ENCODE measurements around the gene RBPJL. TPM values are rescaled to one million over a fixed set of nuclear protein-coding genes. Genes with fewer than 3 reads are reported as not detected.
"Not testable (repeated sequence)": the region's sequence is repeated elsewhere in the genome, so short reads cannot be mapped to it uniquely, and the experiment has no call there.

Gene RBPJL
- total RNA-seq, 2 donors from 2014 or later: not detected

GRCh38 chr20:45347936-45348778 lies 41.5 kb downstream of the RBPJL start, which contains the start of gene SDC4:
SDC4 (minus strand) TSS chr20:45348424; CDS start chr20:45348384, 40 bp downstream.
- Mint-ChIP-seq H3K27ac (peak within 1 kb of the TSS; percentile 74), H3K4me1 (peaks cover 8% of the 10 kb centered on the region)

GRCh38 chr20:45350217-45350616 lies 43.6 kb downstream of the RBPJL start:
- Mint-ChIP-seq H3K36me3 (ENCODE audit: low read depth) (peaks cover 17% of the 10 kb centered on the region), H3K4me3 (no peak overlapping the region), H3K4me1 (peaks cover 25% of the 10 kb centered on the region), H3K9me3 (no peaks in the 10 kb centered on the region), H3K27ac (no peak overlapping the region), H3K27me3 (no peaks in the 10 kb centered on the region)
- ATAC-seq (replicated peaks): no peak

More at GRCh38 chr20:45347936-45348778, 41.5 kb downstream of the RBPJL start, which contains the start of gene SDC4:
- H3K9me3 Mint-ChIP-seq: no peaks in the 10 kb centered on the region
- no peaks in the 10 kb centered on the region for H3K27me3 Mint-ChIP-seq
- peaks cover 30% of the 10 kb centered on the region for H3K36me3 Mint-ChIP-seq (ENCODE audit: low read depth)
- peak within 1 kb of the TSS; percentile 93 for H3K4me3 Mint-ChIP-seq
- peak; percentile 82 for ATAC-seq (replicated peaks)

GRCh38 chr20:45350795-45351194 lies 44.2 kb downstream of the RBPJL start:
- H3K4me3 Mint-ChIP-seq; ATAC-seq (replicated peaks); H3K27ac Mint-ChIP-seq; H3K27me3 Mint-ChIP-seq; H3K9me3 Mint-ChIP-seq: not testable (repeated sequence)
- Mint-ChIP-seq H3K4me1 (peaks cover 27% of the 10 kb centered on the region), H3K36me3 (ENCODE audit: low read depth) (peaks cover 17% of the 10 kb centered on the region)

GRCh38 chr20:45352729-45353128 lies 46.1 kb downstream of the RBPJL start:
- ATAC-seq (replicated peaks): no peak
- H3K4me3 Mint-ChIP-seq: no peak overlapping the region
- H3K9me3 Mint-ChIP-seq: no peaks in the 10 kb centered on the region
- H3K27ac Mint-ChIP-seq: no peak overlapping the region
- H3K27me3 Mint-ChIP-seq: no peaks in the 10 kb centered on the region
- H3K36me3 Mint-ChIP-seq (ENCODE audit: low read depth): peaks cover 1% of the 10 kb centered on the region
- peaks cover 27% of the 10 kb centered on the region for H3K4me1 Mint-ChIP-seq

GRCh38 chr20:45353746-45354145 lies 47.1 kb downstream of the RBPJL start:
- Mint-ChIP-seq H3K4me3 (peak overlapping the region; percentile 71), H3K36me3 (ENCODE audit: low read depth) (no peaks in the 10 kb centered on the region), H3K27me3 (no peaks in the 10 kb centered on the region), H3K27ac (peak overlapping the region; percentile 74), H3K4me1 (peaks cover 31% of the 10 kb centered on the region), H3K9me3 (no peaks in the 10 kb centered on the region)
- ATAC-seq (replicated peaks): no peak

- no peaks in the 10 kb centered on the region for H3K9me3 Mint-ChIP-seq
- H3K4me3 Mint-ChIP-seq: peak overlapping the region; percentile 71
- peak; percentile 75 for ATAC-seq (replicated peaks)
- no peaks in the 10 kb centered on the region for H3K36me3 Mint-ChIP-seq (ENCODE audit: low read depth)
- H3K4me1 Mint-ChIP-seq: peaks cover 31% of the 10 kb centered on the region
- H3K27me3 Mint-ChIP-seq: no peaks in the 10 kb centered on the region
- peak overlapping the region; percentile 74 for H3K27ac Mint-ChIP-seq
These were observed 48.0 kb downstream of the RBPJL start for GRCh38 chr20:45354423-45355208.

- Mint-ChIP-seq H3K27me3 (no peaks in the 10 kb centered on the region), H3K4me1 (peaks cover 31% of the 10 kb centered on the region), H3K27ac (peak overlapping the region; percentile 74), H3K36me3 (ENCODE audit: low read depth) (no peaks in the 10 kb centered on the region), H3K4me3 (peak overlapping the region; percentile 71), H3K9me3 (no peaks in the 10 kb centered on the region)
- ATAC-seq (replicated peaks): peak; percentile 82
These were observed 48.8 kb downstream of the RBPJL start for GRCh38 chr20:45355209-45356084.

- H3K27ac Mint-ChIP-seq: peak overlapping the region; percentile 68
- H3K36me3 Mint-ChIP-seq (ENCODE audit: low read depth): peaks cover 6% of the 10 kb centered on the region
- H3K9me3 Mint-ChIP-seq: no peaks in the 10 kb centered on the region
- peaks cover 31% of the 10 kb centered on the region for H3K4me1 Mint-ChIP-seq
- ATAC-seq (replicated peaks): no peak
- H3K27me3 Mint-ChIP-seq: no peaks in the 10 kb centered on the region
- peak overlapping the region; percentile 44 for H3K4me3 Mint-ChIP-seq
These were observed 51.8 kb downstream of the RBPJL start for GRCh38 chr20:45358282-45359068.

GRCh38 chr20:45359069-45359405 lies 52.4 kb downstream of the RBPJL start:
- H3K27ac Mint-ChIP-seq: peak overlapping the region; percentile 68
- H3K27me3 Mint-ChIP-seq: no peaks in the 10 kb centered on the region
- peaks cover 30% of the 10 kb centered on the region for H3K4me1 Mint-ChIP-seq
- ATAC-seq (replicated peaks): no peak
- H3K36me3 Mint-ChIP-seq (ENCODE audit: low read depth): peaks cover 10% of the 10 kb centered on the region
- H3K9me3 Mint-ChIP-seq: no peaks in the 10 kb centered on the region
- no peak overlapping the region for H3K4me3 Mint-ChIP-seq

GRCh38 chr20:45359406-45360148 lies 52.9 kb downstream of the RBPJL start:
- ATAC-seq (replicated peaks): no peak
- Mint-ChIP-seq H3K27ac (no peak overlapping the region), H3K27me3 (no peaks in the 10 kb centered on the region), H3K9me3 (no peaks in the 10 kb centered on the region), H3K4me1 (peaks cover 27% of the 10 kb centered on the region), H3K4me3 (no peak overlapping the region), H3K36me3 (ENCODE audit: low read depth) (peaks cover 10% of the 10 kb centered on the region)

GRCh38 chr20:45361793-45362192 lies 55.2 kb downstream of the RBPJL start:
- no peaks in the 10 kb centered on the region for H3K9me3 Mint-ChIP-seq
- no peak overlapping the region for H3K27ac Mint-ChIP-seq
- ATAC-seq (replicated peaks): no peak
- peaks cover 28% of the 10 kb centered on the region for H3K36me3 Mint-ChIP-seq (ENCODE audit: low read depth)
- H3K27me3 Mint-ChIP-seq: no peaks in the 10 kb centered on the region
- peaks cover 13% of the 10 kb centered on the region for H3K4me1 Mint-ChIP-seq
- no peak overlapping the region for H3K4me3 Mint-ChIP-seq

- H3K4me1 Mint-ChIP-seq: peaks cover 20% of the 10 kb centered on the region
- peak within 1 kb of the TSS; percentile 97 for H3K27ac Mint-ChIP-seq
- ATAC-seq (replicated peaks): peak; percentile 88
These were observed 56.4 kb downstream of the RBPJL start, which contains the start of gene SYS1 for GRCh38 chr20:45362804-45363610. SYS1 (plus strand) TSS chr20:45363156; CDS start chr20:45363532, 376 bp downstream.

More at GRCh38 chr20:45362804-45363610, 56.4 kb downstream of the RBPJL start, which contains the start of gene SYS1:
- Mint-ChIP-seq H3K4me3 (peak within 1 kb of the TSS; percentile 95), H3K9me3 (no peaks in the 10 kb centered on the region), H3K27me3 (no peaks in the 10 kb centered on the region), H3K36me3 (ENCODE audit: low read depth) (peaks cover 40% of the 10 kb centered on the region)
